ENCODE results near the gene RGMA. TPM values are rescaled to one million over a fixed set of nuclear protein-coding genes. Genes with fewer than 3 reads are reported as not detected.

Gene RGMA
- total and polyA plus RNA-seq, 2 experiments from 2014 or later = 34.2 to 36.5 TPM

GRCh38 chr15:93126599-93126998 lies 37.6 kb upstream of the RGMA start:
- peaks cover 4% of the 10 kb centered on the region; the same call in 1 of the 3 replicates for H3K4me1 Mint-ChIP-seq
- H3K27me3 Mint-ChIP-seq (ENCODE audit: insufficient read depth, low read depth, poor library complexity) = peaks cover 10% of the 10 kb centered on the region
- Histone ChIP-seq H3K4me3 (no peak overlapping the region), H3K4me1 (ENCODE audit: insufficient read depth) (no peaks in the 10 kb centered on the region), H4K20me1 (replicated peaks; ENCODE audit: insufficient read depth) (no peaks in the 10 kb centered on the region), H2AFZ (no peak overlapping the region), H3K27me3 (ENCODE audit: insufficient read depth) (no peaks in the 10 kb centered on the region), H3K79me2 (replicated peaks; ENCODE audit: insufficient read depth) (no peaks in the 10 kb centered on the region), H3K9me2 (ENCODE audit: insufficient read depth) (no peaks in the 10 kb centered on the region), H3K36me3 (ENCODE audit: insufficient read depth) (no peaks in the 10 kb centered on the region), H3F3A (replicated peaks; ENCODE audit: low read depth) (no peaks in the 10 kb centered on the region), H3K27ac (ENCODE audit: low read depth) (no peak overlapping the region), H3K4me2 (no peak overlapping the region)
- no peak for TF ChIP-seq JUNB (IDR thresholded peaks at IDR 0.05; ENCODE audit: unreplicated experiment)
- no peak for TF ChIP-seq EZH2 (IDR thresholded peaks at IDR 0.05; ENCODE audit: low read depth, unreplicated experiment)
- TF ChIP-seq POLR2AphosphoS5 (IDR thresholded peaks at IDR 0.05; ENCODE audit: low read depth) = no peak
- TF ChIP-seq ZNF462 (CRISPR knock-in tag; IDR thresholded peaks at IDR 0.05) = no peak
- ATAC-seq = no peak
- no peak overlapping the region for H3K27ac Mint-ChIP-seq
- H3K4me3 Mint-ChIP-seq = no peak overlapping the region
- H3K36me3 Mint-ChIP-seq (ENCODE audit: low read depth) = no peaks in the 10 kb centered on the region
- H3K9me3 Mint-ChIP-seq = no peaks in the 10 kb centered on the region
- DNase-seq (ENCODE audit: low spot score) = no peak

- Mint-ChIP-seq H3K36me3 (ENCODE audit: low read depth) (no peaks in the 10 kb centered on the region), H3K27me3 (ENCODE audit: insufficient read depth, low read depth, poor library complexity) (peaks cover 7% of the 10 kb centered on the region)
- TF ChIP-seq REST (IDR thresholded peaks at IDR 0.05; ENCODE audit: unreplicated experiment) (no peak), CTCF (conservative IDR thresholded peaks at IDR 0.05; ENCODE audit: low read depth in 2 of 2) (no peak), ZNF114 (CRISPR knock-in tag; IDR thresholded peaks at IDR 0.05) (no peak), ZNF331 (CRISPR knock-in tag; IDR thresholded peaks at IDR 0.05; ENCODE audit: low read depth) (no peak), STAT1 (IDR thresholded peaks at IDR 0.05; ENCODE audit: unreplicated experiment) (no peak), EZH2 (IDR thresholded peaks at IDR 0.05; ENCODE audit: low read depth, unreplicated experiment) (no peak)
Measured at GRCh38 chr15:93126148-93126547, 37.1 kb upstream of the RGMA start.

More at GRCh38 chr15:93126148-93126547, 37.1 kb upstream of the RGMA start:
- Histone ChIP-seq H2AFZ (no peak overlapping the region), H3F3A (replicated peaks; ENCODE audit: low read depth) (no peaks in the 10 kb centered on the region), H3K27me3 (ENCODE audit: insufficient read depth) (no peaks in the 10 kb centered on the region), H3K27ac (ENCODE audit: low read depth) (no peak overlapping the region), H4K20me1 (replicated peaks; ENCODE audit: insufficient read depth) (no peaks in the 10 kb centered on the region), H3K79me2 (replicated peaks; ENCODE audit: insufficient read depth) (no peaks in the 10 kb centered on the region), H3K4me1 (ENCODE audit: insufficient read depth) (no peaks in the 10 kb centered on the region), H3K4me2 (no peak overlapping the region), H3K4me3 (no peak overlapping the region), H3K36me3 (ENCODE audit: insufficient read depth) (no peaks in the 10 kb centered on the region), H3K9me2 (ENCODE audit: insufficient read depth) (no peaks in the 10 kb centered on the region)
- Mint-ChIP-seq H3K4me3 (no peak overlapping the region), H3K4me1 (peaks cover 4% of the 10 kb centered on the region; the same call in 1 of the 3 replicates), H3K27ac (no peak overlapping the region), H3K9me3 (no peaks in the 10 kb centered on the region)
- no peak for ATAC-seq
- no peak for DNase-seq (ENCODE audit: low spot score)

All from GM23338 (cell line).